ENCODE results near the gene SLC38A11.

Gene SLC38A11

GRCh38 chr2:164974221-164974620 lies 18.9 kb upstream of the SLC38A11 start:
- no peak for DNase-seq (ENCODE audit: extremely low read depth, low read depth)
- TF ChIP-seq CTCF (IDR thresholded peaks at IDR 0.05; ENCODE audit: low read depth, low read length, missing control alignments), result no peak
- no peak overlapping the region for H3K4me3 ChIP-seq (replicated peaks; ENCODE audit: low read depth, low read length)

- no peak for TF ChIP-seq CTCF (IDR thresholded peaks at IDR 0.05; ENCODE audit: low read depth, low read length, missing control alignments)
- no peak overlapping the region for H3K4me3 ChIP-seq (replicated peaks; ENCODE audit: low read depth, low read length)
- no peak for DNase-seq (ENCODE audit: extremely low read depth, low read depth)
Observed at GRCh38 chr2:164972216-164972615, 16.9 kb upstream of the SLC38A11 start.

GRCh38 chr2:164969909-164970690 lies 14.8 kb upstream of the SLC38A11 start:
- TF ChIP-seq CTCF (IDR thresholded peaks at IDR 0.05; ENCODE audit: low read depth, low read length, missing control alignments), result no peak
- DNase-seq (ENCODE audit: extremely low read depth, low read depth), result no peak
- H3K4me3 ChIP-seq (replicated peaks; ENCODE audit: low read depth, low read length), result no peak overlapping the region

GRCh38 chr2:164967781-164968228 lies 12.5 kb upstream of the SLC38A11 start:
- no peak overlapping the region for H3K4me3 ChIP-seq (replicated peaks; ENCODE audit: low read depth, low read length)
- no peak for TF ChIP-seq CTCF (IDR thresholded peaks at IDR 0.05; ENCODE audit: low read depth, low read length, missing control alignments)
- peak; percentile 86 for DNase-seq (ENCODE audit: extremely low read depth, low read depth)

- no peak for DNase-seq (ENCODE audit: extremely low read depth, low read depth)
- H3K4me3 ChIP-seq (replicated peaks; ENCODE audit: low read depth, low read length), result no peak overlapping the region
- no peak for TF ChIP-seq CTCF (IDR thresholded peaks at IDR 0.05; ENCODE audit: low read depth, low read length, missing control alignments)
Observed at GRCh38 chr2:164967361-164967760, 12.0 kb upstream of the SLC38A11 start.

GRCh38 chr2:164964700-164965099 lies 9.4 kb upstream of the SLC38A11 start:
- no peak overlapping the region for H3K4me3 ChIP-seq (replicated peaks; ENCODE audit: low read depth, low read length)
- no peak for DNase-seq (ENCODE audit: extremely low read depth, low read depth)
- TF ChIP-seq CTCF (IDR thresholded peaks at IDR 0.05; ENCODE audit: low read depth, low read length, missing control alignments), result no peak
